ENCODE data around the gene CFDP1. TPM values are rescaled to one million over a fixed set of nuclear protein-coding genes. Genes with fewer than 3 reads are reported as not detected.
A peak's percentile ranks its signal among the peaks of the same experiment; 100 is the strongest.

Gene CFDP1
- total RNA-seq, 2 experiments from 2014 or later: 44.0 to 48.2 TPM

DNA sequence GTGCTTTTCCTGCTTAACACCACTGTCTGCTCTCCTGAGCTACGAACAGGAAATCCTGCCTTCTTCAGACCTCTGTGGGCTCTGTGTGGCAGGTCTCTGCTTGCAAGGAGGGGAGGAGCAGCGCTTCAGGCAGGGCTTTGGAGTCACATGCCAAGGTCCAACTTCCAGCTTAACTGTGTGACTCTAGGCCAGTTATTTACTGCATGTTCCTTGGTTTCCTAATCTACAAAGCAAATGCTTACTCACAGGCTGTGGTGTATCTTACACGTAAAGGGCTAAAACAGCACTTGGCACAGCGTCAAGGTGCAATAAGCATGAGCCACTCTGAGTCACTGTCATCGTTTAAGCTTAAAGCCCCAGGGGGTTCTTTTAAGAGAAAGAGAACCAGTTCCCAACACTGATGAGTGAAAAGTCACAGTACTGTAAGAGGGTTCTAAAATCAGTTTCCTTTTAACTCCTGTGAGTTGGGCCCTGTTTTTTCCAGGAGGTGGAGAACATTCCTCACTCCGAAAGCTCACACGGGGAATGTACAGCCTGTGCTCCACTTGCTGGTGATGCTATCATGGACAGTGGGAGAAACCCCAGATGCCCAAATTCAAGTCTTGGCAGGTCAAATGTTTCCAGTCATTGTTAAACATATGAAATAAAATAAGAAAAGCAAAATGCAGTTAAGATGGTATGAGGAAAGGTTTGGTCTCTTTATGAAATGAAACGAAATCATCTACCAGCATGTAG, 127.8 kb downstream of the CFDP1 start:
- ATAC-seq: peak; percentile 96
- H3K9me3 Mint-ChIP-seq (ENCODE audit: low read depth): no peaks in the 10 kb centered on the region
- POLR2A ChIA-PET: no interaction called here

DNA sequence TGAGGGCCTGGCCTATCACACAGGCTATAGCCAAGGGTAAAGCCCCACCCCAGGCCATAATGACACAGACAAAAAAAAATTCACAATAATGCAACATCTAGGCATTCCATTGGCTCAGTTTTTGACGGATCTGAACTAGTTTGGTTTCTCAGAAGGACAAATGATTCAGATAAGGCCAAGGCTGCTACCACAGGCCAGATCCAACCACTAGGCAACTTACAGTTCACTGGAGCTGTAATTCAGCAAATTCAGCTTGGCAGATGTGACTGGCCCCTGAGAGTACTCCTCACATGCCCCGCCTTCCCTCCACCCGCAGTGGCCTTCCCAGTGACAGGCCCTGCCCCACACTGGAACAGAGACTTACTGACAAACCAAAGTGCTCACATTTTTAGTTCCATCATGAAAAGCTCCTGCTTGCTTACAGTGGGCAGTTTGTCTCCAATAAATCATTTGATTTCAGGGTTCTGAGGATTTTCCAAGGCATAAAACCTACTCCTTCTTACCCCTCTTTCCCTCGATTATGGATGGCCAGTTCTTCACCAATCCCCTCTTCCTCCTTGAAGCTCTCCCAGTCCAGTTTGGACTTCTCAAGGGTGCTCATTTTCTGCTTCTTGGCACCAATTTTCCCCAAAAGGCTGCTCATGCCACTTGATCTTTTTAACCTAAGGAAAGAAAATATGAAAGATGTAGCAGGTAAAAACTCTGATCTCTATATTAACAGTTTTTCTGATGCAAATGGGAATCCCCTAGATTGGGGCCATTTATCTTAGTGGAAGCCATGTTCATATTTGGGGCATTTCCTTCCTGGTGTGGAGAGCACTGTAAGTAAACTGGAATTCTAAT, 128.6 kb downstream of the CFDP1 start:
- POLR2A ChIA-PET: no interaction called here
- peaks cover 29% of the 10 kb centered on the region for H3K4me1 Mint-ChIP-seq

More for the DNA sequence above, 127.8 kb downstream of the CFDP1 start:
- Mint-ChIP-seq H3K4me3 (no peak overlapping the region), H3K4me1 (peaks cover 29% of the 10 kb centered on the region), H3K27ac (peak overlapping the region; percentile 84), H3K27me3 (no peaks in the 10 kb centered on the region), H3K36me3 (ENCODE audit: low read depth) (peaks cover 41% of the 10 kb centered on the region)
- CTCF ChIA-PET: interaction anchor here (0.5 to 2.7 kb wide), 8 partner anchors 9 to 457 kb away, joined by 3 to 10 read pairs (median 4); no protein-coding TSS in a partner anchor
- intact Hi-C loops (cut with DNase I, micrococcal nuclease): loop anchor here (1.0 to 5.0 kb wide), 3 partner anchors 15 to 79 kb away; no protein-coding TSS in a partner anchor
- DNase-seq: peak; percentile 87

DNA sequence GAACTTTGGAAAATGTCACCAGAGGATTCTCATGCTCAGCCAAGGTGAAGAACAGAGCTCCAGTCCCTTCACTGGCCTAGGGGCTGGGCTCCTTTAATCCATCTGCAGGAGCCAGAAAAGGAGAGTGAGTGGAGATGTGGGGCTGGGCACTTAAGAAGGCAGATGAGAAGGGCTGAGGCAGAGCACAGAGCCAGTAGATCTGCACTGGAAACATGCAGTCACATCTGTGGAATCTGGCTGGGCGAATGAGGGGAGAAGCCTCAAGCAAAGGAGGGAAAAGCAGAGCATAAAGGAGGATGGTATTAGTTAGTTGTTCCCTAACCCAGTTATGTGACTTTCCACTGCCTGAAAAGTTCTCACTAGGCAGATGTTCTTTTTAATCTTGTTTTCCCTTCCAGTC, 131.5 kb downstream of the CFDP1 start:
- CTCF ChIA-PET: interaction anchor here (0.6 to 1.1 kb wide), 2 partner anchors 10 to 16 kb away, joined by 3 to 4 read pairs; no protein-coding TSS in a partner anchor
- H3K27me3 Mint-ChIP-seq: no peaks in the 10 kb centered on the region
- H3K36me3 Mint-ChIP-seq (ENCODE audit: low read depth): peaks cover 54% of the 10 kb centered on the region
- H3K4me1 Mint-ChIP-seq: peaks cover 27% of the 10 kb centered on the region
- POLR2A ChIA-PET: no interaction called here
- H3K27ac Mint-ChIP-seq: no peak overlapping the region
- H3K9me3 Mint-ChIP-seq (ENCODE audit: low read depth): no peaks in the 10 kb centered on the region
- no peak for ATAC-seq
- H3K4me3 Mint-ChIP-seq: no peak overlapping the region
- no peak for DNase-seq
- intact Hi-C loops (cut with DNase I, micrococcal nuclease): no loop called here

More for the DNA sequence above, 128.6 kb downstream of the CFDP1 start:
- no peaks in the 10 kb centered on the region for H3K27me3 Mint-ChIP-seq
- intact Hi-C loops (cut with DNase I, micrococcal nuclease): loop anchor here (1.0 to 5.0 kb wide), 3 partner anchors 16 to 80 kb away; no protein-coding TSS in a partner anchor
- no peaks in the 10 kb centered on the region for H3K9me3 Mint-ChIP-seq (ENCODE audit: low read depth)
- peak overlapping the region; percentile 84 for H3K27ac Mint-ChIP-seq
- no peak overlapping the region for H3K4me3 Mint-ChIP-seq
- DNase-seq (peak; percentile 24), ATAC-seq (no peak)
- CTCF ChIA-PET: interaction anchor here (0.6 to 2.7 kb wide), 8 partner anchors 9 to 332 kb away, joined by 3 to 10 read pairs (median 4); no protein-coding TSS in a partner anchor
- peaks cover 43% of the 10 kb centered on the region for H3K36me3 Mint-ChIP-seq (ENCODE audit: low read depth)

DNA sequence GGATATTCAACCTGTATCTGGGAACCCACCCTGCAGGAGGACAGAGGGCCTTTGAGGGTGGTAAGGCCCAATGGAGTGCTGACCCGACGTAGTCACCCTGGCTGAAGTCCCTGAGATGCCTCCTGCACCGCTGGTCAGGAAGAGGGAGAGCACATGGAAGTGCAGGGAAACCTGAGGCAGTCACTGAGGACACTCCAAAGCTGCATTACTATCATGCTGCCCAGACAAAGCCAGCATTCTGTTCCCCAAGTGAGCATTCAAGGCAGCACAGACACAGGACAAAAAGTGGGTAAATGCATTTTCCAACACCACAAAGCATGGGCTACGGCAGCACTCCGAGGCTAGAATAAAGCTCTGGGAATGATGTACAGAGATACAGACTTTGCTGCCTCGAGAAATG, 135.0 kb downstream of the CFDP1 start:
- Mint-ChIP-seq H3K4me3 (no peak overlapping the region), H3K27me3 (no peaks in the 10 kb centered on the region), H3K36me3 (ENCODE audit: low read depth) (peaks cover 42% of the 10 kb centered on the region), H3K27ac (no peak overlapping the region), H3K4me1 (no peaks in the 10 kb centered on the region), H3K9me3 (ENCODE audit: low read depth) (no peaks in the 10 kb centered on the region)
- POLR2A ChIA-PET: no interaction called here
- ATAC-seq (no peak), DNase-seq (no peak)
- intact Hi-C loops (cut with DNase I, micrococcal nuclease): no loop called here
- CTCF ChIA-PET: no interaction called here

DNA sequence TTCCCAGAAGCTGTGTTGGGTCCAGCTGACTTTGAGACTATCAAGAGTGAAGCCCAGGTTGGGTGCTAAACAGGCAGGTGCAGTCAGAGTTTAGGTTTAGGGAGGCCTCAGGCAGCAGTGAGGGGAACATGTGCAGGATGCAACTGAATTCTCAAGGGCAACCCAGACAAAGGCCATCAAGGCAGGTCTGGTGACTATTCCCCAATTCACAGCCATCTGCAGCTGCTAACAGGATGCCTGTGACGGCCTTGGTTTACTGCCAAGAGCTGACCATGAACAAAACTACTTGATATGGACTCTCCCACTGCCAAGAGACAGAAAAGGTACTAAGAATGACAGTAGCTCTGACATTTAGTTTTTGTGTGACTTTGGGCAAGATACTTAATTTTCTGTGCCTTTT, 136.7 kb downstream of the CFDP1 start:
- ATAC-seq: no peak
- Mint-ChIP-seq H3K36me3 (ENCODE audit: low read depth) (peaks cover 52% of the 10 kb centered on the region), H3K27me3 (no peaks in the 10 kb centered on the region)

DNA sequence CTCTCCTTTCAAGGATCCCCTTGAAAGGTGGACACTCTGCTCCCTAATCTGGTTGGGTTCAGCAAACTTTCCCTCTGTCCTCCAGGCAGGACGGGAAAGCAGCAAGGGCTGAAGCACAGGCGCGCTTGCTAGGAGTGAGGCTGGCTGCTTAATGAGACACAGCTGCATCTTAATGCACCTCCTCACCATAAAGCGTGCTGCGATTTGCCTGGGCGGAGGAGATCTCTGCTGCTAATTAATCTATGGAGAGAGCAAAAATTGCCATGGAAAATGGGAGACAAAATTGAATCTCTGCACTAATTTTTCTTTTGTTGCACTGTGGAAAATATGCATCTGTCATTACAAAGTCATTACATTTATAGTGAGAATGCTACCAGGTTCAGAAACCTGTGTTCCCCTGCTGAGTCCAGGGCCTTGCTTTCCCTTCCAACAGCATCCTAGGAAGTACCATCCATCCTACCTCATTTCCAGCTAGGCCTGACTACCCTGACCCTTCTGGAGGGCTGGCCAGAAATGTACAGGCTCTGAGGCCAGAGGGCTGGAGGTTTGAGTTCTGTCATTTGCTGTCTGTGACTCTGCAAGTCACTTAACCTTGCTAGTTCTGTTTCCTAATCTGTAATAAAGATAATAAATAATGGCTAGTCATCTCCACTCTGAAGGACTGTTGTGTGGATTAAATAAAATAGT, 138.4 kb downstream of the CFDP1 start:
- H3K27me3 Mint-ChIP-seq: no peaks in the 10 kb centered on the region
- H3K9me3 Mint-ChIP-seq (ENCODE audit: low read depth): no peaks in the 10 kb centered on the region
- no peak overlapping the region for H3K27ac Mint-ChIP-seq
- no peak for ATAC-seq
- H3K36me3 Mint-ChIP-seq (ENCODE audit: low read depth): peaks cover 45% of the 10 kb centered on the region
- DNase-seq: no peak
- no peak overlapping the region for H3K4me3 Mint-ChIP-seq
- CTCF ChIA-PET: interaction anchor here (1.0 kb wide), 1 partner anchor 11 kb away, joined by 5 read pairs; no protein-coding TSS in a partner anchor
- POLR2A ChIA-PET: no interaction called here
- intact Hi-C loops (cut with DNase I, micrococcal nuclease): no loop called here
- no peaks in the 10 kb centered on the region for H3K4me1 Mint-ChIP-seq

More for the DNA sequence above, 136.7 kb downstream of the CFDP1 start:
- Mint-ChIP-seq H3K4me1 (no peaks in the 10 kb centered on the region), H3K9me3 (ENCODE audit: low read depth) (no peaks in the 10 kb centered on the region), H3K4me3 (no peak overlapping the region), H3K27ac (no peak overlapping the region)
- ChIA-PET CTCF (interaction anchor here (0.9 to 1.6 kb wide), 2 partner anchors 9 to 97 kb away, joined by 3 read pairs; no protein-coding TSS in a partner anchor), POLR2A (no interaction called here)
- intact Hi-C loops (cut with DNase I, micrococcal nuclease): no loop called here
- no peak for DNase-seq

DNA sequence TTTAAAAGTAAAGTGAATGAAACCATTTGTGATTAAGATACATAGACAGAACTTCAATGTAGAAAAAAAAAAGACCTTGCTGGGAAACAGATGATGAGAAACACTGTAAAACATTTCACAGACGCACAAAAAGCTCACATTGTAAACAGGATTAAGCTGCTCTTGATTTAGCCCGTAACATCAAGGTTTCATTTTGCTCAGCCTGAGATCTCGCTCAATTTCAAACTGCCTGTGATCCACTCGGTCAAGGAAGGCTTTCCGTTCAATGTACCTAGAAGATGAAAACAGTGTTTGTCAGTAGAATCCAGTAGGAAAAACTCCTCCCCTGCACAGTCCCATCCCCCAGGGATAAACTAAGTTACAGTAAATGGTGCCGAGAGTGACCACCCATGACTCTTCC, 139.5 kb downstream of the CFDP1 start:
- ChIA-PET CTCF (interaction anchor here (0.6 to 1.0 kb wide), 4 partner anchors 10 to 101 kb away, joined by 3 to 5 read pairs (median 4); no protein-coding TSS in a partner anchor), POLR2A (no interaction called here)
- no peak overlapping the region for H3K4me3 Mint-ChIP-seq
- intact Hi-C loops (cut with DNase I, micrococcal nuclease): no loop called here
- peaks cover 37% of the 10 kb centered on the region for H3K36me3 Mint-ChIP-seq (ENCODE audit: low read depth)
- ATAC-seq: no peak
- no peak for DNase-seq
- H3K4me1 Mint-ChIP-seq: peaks cover 7% of the 10 kb centered on the region
- H3K9me3 Mint-ChIP-seq (ENCODE audit: low read depth): no peaks in the 10 kb centered on the region
- H3K27me3 Mint-ChIP-seq: no peaks in the 10 kb centered on the region
- H3K27ac Mint-ChIP-seq: no peak overlapping the region

DNA sequence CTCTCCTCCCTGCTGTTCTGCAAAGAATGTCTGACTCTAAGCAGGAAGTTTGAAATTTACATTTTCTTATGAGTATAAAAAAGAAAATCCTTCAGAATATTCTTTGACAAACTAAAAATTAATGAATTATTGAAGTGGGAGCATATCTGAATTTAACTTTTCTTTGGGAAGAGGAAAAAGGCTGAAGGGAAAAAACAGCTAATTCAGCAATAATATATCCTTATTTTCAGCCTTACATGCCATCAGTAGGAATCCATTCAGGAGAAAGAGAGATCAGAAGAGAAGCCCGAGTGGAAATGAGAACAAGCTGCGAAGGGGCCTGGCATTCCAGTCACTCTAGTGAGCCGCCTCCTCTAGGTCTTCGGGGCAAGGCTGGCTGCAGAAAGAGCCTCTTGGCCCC, 140.1 kb downstream of the CFDP1 start:
- H3K27ac Mint-ChIP-seq: no peak overlapping the region
- CTCF ChIA-PET: no interaction called here
- intact Hi-C loops (cut with DNase I, micrococcal nuclease): no loop called here

DNA sequence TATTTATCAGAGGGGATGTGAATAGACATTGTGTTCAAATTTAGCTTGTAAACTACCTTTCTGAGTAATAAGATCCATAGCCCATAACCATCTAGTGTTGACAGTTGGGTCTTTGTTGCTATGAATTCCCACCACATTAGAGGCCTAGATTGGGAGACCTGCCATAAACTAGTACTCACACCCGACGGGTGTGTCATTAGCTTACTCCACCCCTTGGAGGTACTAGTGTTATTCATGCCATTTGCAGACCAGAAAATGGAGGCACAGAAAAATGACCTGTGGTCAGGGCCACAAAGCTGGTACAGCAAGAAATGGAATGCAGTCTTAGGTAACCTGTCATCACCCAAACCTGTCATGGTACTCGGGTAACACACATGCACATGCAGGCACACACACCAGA, 140.6 kb downstream of the CFDP1 start:
- ChIA-PET POLR2A (no interaction called here), CTCF (interaction anchor here (1.1 to 1.3 kb wide), 2 partner anchors 9 to 93 kb away, joined by 3 to 6 read pairs; no protein-coding TSS in a partner anchor)
- Mint-ChIP-seq H3K4me1 (peaks cover 15% of the 10 kb centered on the region), H3K27me3 (peaks cover 4% of the 10 kb centered on the region), H3K9me3 (ENCODE audit: low read depth) (no peaks in the 10 kb centered on the region), H3K4me3 (no peak overlapping the region), H3K36me3 (ENCODE audit: low read depth) (peaks cover 38% of the 10 kb centered on the region), H3K27ac (no peak overlapping the region)
- ATAC-seq (no peak), DNase-seq (no peak)
- intact Hi-C loops (cut with DNase I, micrococcal nuclease): no loop called here

More for the DNA sequence above, 140.1 kb downstream of the CFDP1 start:
- peaks cover 39% of the 10 kb centered on the region for H3K36me3 Mint-ChIP-seq (ENCODE audit: low read depth)
- peaks cover 13% of the 10 kb centered on the region for H3K4me1 Mint-ChIP-seq
- ATAC-seq: no peak
- no peak overlapping the region for H3K4me3 Mint-ChIP-seq
- no peaks in the 10 kb centered on the region for H3K9me3 Mint-ChIP-seq (ENCODE audit: low read depth)
- H3K27me3 Mint-ChIP-seq: peaks cover 4% of the 10 kb centered on the region
- POLR2A ChIA-PET: no interaction called here
- DNase-seq: no peak

DNA sequence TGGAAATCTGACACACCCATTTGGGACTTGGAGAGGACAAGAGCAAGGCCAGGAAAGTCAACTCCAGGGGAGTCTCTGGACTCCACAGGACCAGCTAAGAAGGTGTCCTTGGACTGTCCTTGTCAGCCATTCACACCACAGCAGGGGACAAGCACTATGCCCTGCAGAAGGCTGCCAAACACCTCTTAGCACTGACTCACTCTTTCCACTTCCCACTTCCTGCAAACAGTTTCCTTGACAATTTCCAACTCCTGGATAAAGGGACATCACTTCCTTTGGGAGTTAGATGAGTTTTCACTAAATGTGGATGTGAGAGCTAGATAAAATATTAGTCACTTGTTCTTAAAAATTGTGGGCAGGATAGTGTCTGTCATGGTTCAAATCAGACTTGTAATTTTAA, 144.1 kb downstream of the CFDP1 start:
- POLR2A ChIA-PET: no interaction called here
- H3K4me1 Mint-ChIP-seq: peaks cover 15% of the 10 kb centered on the region
- peaks cover 7% of the 10 kb centered on the region for H3K27me3 Mint-ChIP-seq
- H3K36me3 Mint-ChIP-seq (ENCODE audit: low read depth): peaks cover 41% of the 10 kb centered on the region
- ATAC-seq (no peak), DNase-seq (no peak)
- no peak overlapping the region for H3K4me3 Mint-ChIP-seq
- no peaks in the 10 kb centered on the region for H3K9me3 Mint-ChIP-seq (ENCODE audit: low read depth)
- H3K27ac Mint-ChIP-seq: no peak overlapping the region
- intact Hi-C loops (cut with DNase I, micrococcal nuclease): loop anchor here in 1 of 2 experiments (5.0 kb wide), 1 partner anchor 93 kb away; no protein-coding TSS in a partner anchor
- CTCF ChIA-PET: interaction anchor here (0.6 to 1.2 kb wide), 2 partner anchors 55 to 90 kb away, joined by 3 to 5 read pairs; no protein-coding TSS in a partner anchor

Data from activated CD4-positive, alpha-beta T cell treated with anti-CD3 and anti-CD28 coated beads for 36 hours (primary cell).